Pancreas (tissue), 10 donors: ENCODE results near the gene WWOX. TPM values are rescaled to one million over a fixed set of nuclear protein-coding genes. Genes with fewer than 3 reads are reported as not detected.

Source experiments
- ATAC-seq, 4 donors: fragments of 200-7000 bp; cut with Tn5 transposase; one replicate each; pipeline versions ENCODE4 v1.8.0 to v1.9.1; 2020; ENCODE audit warnings: mild to moderate bottlenecking in 4 of 4, moderate library complexity in 4 of 4
- DNase-seq, 6 donors: peaks; one replicate each; pipeline ENCODE4 v3.0.0-alpha.2; 2020
- FAIRE-seq: peaks from 2 replicates; lab custom pipeline; 2012; peaks lifted over from hg19 to GRCh38; lab: Jason Lieb, UNC
- H3K27ac ChIP-seq, 4 donors: fragments of 200-600 bp; sonication (generic); 1 replicate in 3 of 4; 2 replicates in 1 of 4; pipeline versions ENCODE4 v1.5.0 to v1.8.0; 2020
- H3K27me3 ChIP-seq, 4 donors: fragments of 200-600 bp; one replicate each; pipeline ENCODE4 v1.8.0; 2021
- H3K36me3 ChIP-seq, 3 donors: fragments of 200-600 bp; sonication (generic) in 1 of 3; one replicate each; pipeline versions ENCODE4 v1.5.0 to v1.8.0; 2020 to 2021
- H3K4me1 ChIP-seq, 3 donors: fragments of 200-600 bp; one replicate each; pipeline ENCODE4 v1.8.0; 2021
- H3K4me3 ChIP-seq, 4 donors: fragments of 200-600 bp; sonication (generic) in 2 of 4; one replicate each; pipeline versions ENCODE4 v1.5.0 to v1.8.0; 2020 to 2021
- H3K9me3 ChIP-seq, 4 donors: fragments of 200-600 bp; one replicate each; pipeline ENCODE4 v1.8.0; 2021
- CTCF ChIP-seq, 4 donors: fragments of 200-600 bp; sonication (generic) in 3 of 4; IDR thresholded peaks; one replicate each; pipeline versions ENCODE4 v1.5.0 to v1.8.0; 2021; ENCODE audit warnings: antibody characterized with exemption in 4 of 4
- WGBS, 2 donors: extraction: QIAGEN DNeasy Blood & Tissue Kit; methylation state at CpG; one replicate each; pipeline ENCODE4 v1.1.7; 2013; 5-methylcytosine and 5-hydroxymethylcytosine counted together
- intact Hi-C, 3 donors: fragments of 100-400 bp; cut with DNase I; formaldehyde crosslinking; loops; one replicate each; pipeline versions ENCODE4 v1.11.1 to v1.14.2; 2022
- polyA plus RNA-seq, 2 donors: library from polyadenylated mRNA; stranded (reverse); fragments of 200-250 nt; gene quantifications; one replicate each; pipeline ENCODE4 v1.2.3, GENCODE V29; 2013
- total RNA-seq, 6 donors: library from RNA; stranded (reverse); fragmentation: NEBNext Ultra II Directional in 4 of 6; extraction: Animal tissue kit (Norgen Biotek cat#: 25700) in 4 of 6; gene quantifications; one replicate each; pipeline versions ENCODE4 v1.2.1 to v1.2.4, GENCODE V29; 2021 to 2023
- donor health status: healthy with polysubstance abuse.
- donor health status: DM: no; HTN: no; CAD: no; lungs with moderate emphysema.
- donor health status: DM: no; HTN: no; CAD: no.
- donor health status: control.
- donor health status: control.
- donor health status: Bipolar disorder and iron deficiency.
- donor health status: DM: yes; HTN: yes; CAD: no.
- donor health status: DM: no; HTN: no; CAD: no.
- donor health status: DM: no; HTN: no; CAD: no.
- donor health status: DM: yes; HTN: yes; CAD: no.

The WWOX gene
- total and polyA plus RNA-seq, 8 donors = 6.8 to 14.4 (median 10.8) TPM

- Histone ChIP-seq H3K4me3 (no peak overlapping the region), H3K4me1 (no peaks in the 10 kb centered on the region), H3K36me3 (no peaks in the 10 kb centered on the region), H3K27ac (no peak overlapping the region), H3K27me3 (no peaks in the 10 kb centered on the region), H3K9me3 (no peaks in the 10 kb centered on the region)
- intact Hi-C loops = loop anchor here in 1 of 3 donors (5.0 kb wide), 1 partner anchor 45 kb away; no protein-coding TSS in a partner anchor
- DNase-seq (no peak), ATAC-seq (peak in 1 of 4 donors; percentile 18), FAIRE-seq (no peak)
- no peak for TF ChIP-seq CTCF (IDR thresholded peaks at IDR 0.05)
- WGBS, 2 donors = 82 to 85% methylated on average over 11 of the region's 11 CpGs
These were observed 218.2 kb downstream of the WWOX start for GRCh38 chr16:78317564-78318240.

DNA sequence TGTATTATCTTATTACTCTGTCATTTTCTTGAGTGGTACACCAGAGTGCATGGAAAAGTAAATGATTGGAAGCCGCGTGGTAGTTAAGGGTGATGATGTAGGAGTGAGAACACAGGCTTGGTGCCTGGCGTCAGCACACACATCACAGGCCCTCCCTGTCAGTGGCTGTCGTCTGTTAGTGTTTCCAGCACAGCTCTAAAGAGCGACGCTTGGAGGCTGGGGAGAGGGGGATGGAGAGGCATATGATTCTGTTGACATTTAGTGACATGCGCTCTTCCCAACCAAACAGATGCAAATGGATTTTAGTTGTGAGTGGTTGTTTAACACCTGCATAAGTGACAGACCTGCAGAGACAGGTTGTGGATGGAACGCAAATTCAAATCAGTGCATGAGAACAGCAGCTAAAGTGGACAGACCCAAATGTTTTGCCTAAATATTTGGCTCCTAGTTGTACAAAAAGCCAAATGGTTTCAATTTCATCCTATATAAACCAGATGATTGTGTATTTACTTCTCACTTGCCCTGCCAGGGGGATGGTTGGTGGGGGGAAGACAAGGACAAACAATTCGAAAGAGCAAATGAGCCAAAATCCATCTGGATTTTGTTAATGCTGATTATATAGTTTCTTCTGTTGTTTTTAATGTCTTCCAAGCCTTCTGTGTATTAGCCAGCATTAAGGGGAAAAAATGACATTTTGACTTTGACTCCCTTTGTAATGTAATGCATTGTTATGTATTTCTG, 222.3 kb downstream of the WWOX start:
- Histone ChIP-seq H3K4me3 (no peak overlapping the region), H3K27ac (no peak overlapping the region), H3K36me3 (no peaks in the 10 kb centered on the region), H3K4me1 (no peaks in the 10 kb centered on the region), H3K9me3 (no peaks in the 10 kb centered on the region), H3K27me3 (no peaks in the 10 kb centered on the region)
- FAIRE-seq (no peak), ATAC-seq (peak in 2 of 4 donors; percentile 39 to 81), DNase-seq (no peak)
- WGBS, 2 donors = 92 to 95% methylated on average over 9 of the region's 9 CpGs
- no peak for TF ChIP-seq CTCF (IDR thresholded peaks at IDR 0.05)
- intact Hi-C loops = no loop called here

GRCh38 chr16:78323315-78323714, 223.9 kb downstream of the WWOX start:
- FAIRE-seq (no peak), DNase-seq (no peak)
- no peak overlapping the region for H3K4me3 ChIP-seq

GRCh38 chr16:78324649-78325285, 225.3 kb downstream of the WWOX start:
- Histone ChIP-seq H3K9me3 (no peaks in the 10 kb centered on the region), H3K27me3 (no peaks in the 10 kb centered on the region), H3K4me1 (no peaks in the 10 kb centered on the region), H3K4me3 (no peak overlapping the region), H3K27ac (no peak overlapping the region), H3K36me3 (no peaks in the 10 kb centered on the region)
- ATAC-seq (no peak), FAIRE-seq (no peak), DNase-seq (no peak)
- 85% methylated on average over 6 of the region's 6 CpGs for WGBS, 2 donors
- intact Hi-C loops = no loop called here
- no peak for TF ChIP-seq CTCF (IDR thresholded peaks at IDR 0.05)

More at GRCh38 chr16:78323315-78323714, 223.9 kb downstream of the WWOX start:
- Histone ChIP-seq H3K27ac (no peak overlapping the region), H3K36me3 (no peaks in the 10 kb centered on the region), H3K4me1 (no peaks in the 10 kb centered on the region), H3K9me3 (no peaks in the 10 kb centered on the region), H3K27me3 (no peaks in the 10 kb centered on the region)
- WGBS, 2 donors = 87 to 93% methylated on average over 7 of the region's 7 CpGs
- TF ChIP-seq CTCF (IDR thresholded peaks at IDR 0.05) = no peak
- no peak for ATAC-seq
- intact Hi-C loops = no loop called here
